ENCODE data around the gene WDFY2.
"Not testable (repeated sequence)": the region's sequence is repeated elsewhere in the genome, so short reads cannot be mapped to it uniquely, and the experiment has no call there.

WDFY2 gene

DNA sequence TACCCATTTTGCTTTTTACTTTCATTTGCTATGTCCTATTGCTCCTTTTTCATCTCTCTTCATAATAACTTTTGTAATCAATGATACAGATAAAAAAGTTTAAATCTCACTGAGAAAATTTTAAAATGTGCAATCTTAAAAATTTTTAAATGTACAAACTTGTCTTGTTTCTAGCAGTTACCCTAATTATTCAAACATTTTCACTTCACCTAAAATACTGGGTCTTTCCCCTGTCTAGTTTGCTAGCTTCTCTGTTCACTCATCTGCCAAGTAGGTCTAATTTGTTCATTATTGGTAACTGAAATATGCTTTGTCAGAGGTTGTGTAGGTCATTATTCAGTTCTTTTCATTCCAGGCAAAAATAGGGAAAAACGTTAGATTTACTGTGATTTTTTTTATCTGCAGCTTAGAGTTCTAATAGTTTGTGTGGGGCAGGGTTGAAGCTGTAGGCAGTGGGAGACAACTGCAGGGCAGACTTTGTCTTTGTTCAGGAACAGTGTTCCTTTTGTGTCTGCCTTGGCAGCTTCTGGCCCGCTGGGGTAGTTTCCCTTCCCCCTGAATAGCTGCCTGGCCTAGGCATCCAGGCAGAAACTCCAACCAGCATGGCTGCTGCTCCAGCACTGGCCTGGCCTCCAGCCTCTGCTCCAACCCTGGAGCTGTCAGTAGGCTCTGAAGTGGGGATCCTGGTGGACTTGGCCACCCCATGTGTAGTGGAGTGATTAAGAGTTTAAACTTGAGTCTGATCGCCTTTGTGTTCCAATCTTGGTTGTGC, 48.5 kb downstream of the WDFY2 start:
- no peak for DNase-seq (ENCODE audit: low read depth)

- no peak for DNase-seq (ENCODE audit: low read depth)
These were observed 51.0 kb downstream of the WDFY2 start for GRCh38 chr13:51635137-51635878.

DNA sequence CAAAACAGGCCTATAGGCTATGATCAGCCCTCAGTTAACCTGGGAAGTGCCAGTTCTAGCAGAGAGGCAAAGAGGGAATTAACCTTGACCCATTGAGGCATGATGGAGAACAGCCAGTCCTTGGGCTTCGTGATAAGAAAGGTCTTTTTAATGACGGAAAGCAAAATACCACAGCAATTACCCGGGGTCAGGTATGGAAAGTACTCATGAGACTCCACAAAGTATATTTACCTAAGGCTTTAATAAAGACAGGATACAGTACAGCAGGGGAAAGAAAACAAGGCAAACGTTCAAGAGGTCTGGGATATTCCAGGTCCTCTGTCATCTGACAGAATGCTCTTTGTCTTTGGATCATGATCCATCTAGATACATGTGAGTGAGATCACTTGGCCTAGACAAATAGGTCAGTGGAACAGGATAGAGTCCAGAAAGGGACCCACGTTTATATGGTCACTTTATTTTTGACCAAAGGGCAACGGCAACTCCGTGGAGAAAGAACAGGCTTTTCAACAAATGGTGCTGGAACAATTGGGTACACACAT, 52.2 kb downstream of the WDFY2 start:
- no peak for DNase-seq (ENCODE audit: low read depth)

- DNase-seq (ENCODE audit: low read depth): no peak
These were observed 53.6 kb downstream of the WDFY2 start for GRCh38 chr13:51637852-51638215.

DNA sequence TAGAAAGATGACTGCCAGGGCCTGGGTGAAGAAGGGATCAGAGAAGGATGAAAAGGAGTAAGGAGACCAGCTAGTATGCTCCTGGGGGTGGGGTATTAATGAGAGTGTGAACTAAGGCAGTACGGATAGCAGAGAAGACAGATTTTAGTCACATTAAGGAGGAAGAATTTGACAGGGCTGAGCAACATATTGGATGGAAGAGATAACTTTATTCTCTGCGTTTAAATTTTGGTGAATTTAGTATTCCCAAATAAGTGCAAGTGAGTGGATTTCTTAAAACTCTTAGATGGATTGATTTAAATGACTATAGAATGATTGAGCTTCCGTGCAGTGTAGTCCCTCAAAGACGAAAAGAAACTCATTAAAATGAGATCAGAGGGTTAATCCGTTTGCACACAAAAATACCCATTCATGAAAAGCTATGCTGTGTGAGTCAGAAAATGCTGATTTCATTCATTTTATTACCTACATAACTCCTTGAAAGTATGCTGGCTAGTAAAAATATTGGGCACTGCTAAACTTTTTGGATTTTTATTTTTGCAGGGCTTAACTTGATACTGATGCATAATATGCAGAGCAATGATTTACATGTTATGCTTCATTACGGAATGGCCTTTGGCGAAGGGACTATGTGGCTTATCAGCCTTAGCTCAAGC, 54.1 kb downstream of the WDFY2 start:
- DNase-seq (ENCODE audit: low read depth): no peak

DNA sequence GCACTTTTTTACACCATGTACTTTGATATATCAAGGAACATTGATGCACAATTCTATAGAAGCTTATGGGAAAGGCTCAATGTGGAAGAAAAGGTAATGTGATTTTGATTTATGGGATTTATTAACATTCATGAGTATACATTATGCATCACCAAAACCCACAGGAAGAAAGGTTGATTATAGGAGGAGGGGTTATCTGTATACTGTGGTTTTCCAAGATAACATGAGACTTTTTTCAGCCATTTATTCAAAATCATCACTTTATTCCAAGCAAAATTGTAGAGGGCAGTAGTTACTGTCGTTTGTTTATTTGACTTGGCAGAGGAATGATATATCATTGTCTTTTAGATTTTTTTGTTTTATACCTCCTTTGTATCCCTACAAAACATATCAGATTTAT, 54.9 kb downstream of the WDFY2 start:
- DNase-seq (ENCODE audit: low read depth): no peak

DNA sequence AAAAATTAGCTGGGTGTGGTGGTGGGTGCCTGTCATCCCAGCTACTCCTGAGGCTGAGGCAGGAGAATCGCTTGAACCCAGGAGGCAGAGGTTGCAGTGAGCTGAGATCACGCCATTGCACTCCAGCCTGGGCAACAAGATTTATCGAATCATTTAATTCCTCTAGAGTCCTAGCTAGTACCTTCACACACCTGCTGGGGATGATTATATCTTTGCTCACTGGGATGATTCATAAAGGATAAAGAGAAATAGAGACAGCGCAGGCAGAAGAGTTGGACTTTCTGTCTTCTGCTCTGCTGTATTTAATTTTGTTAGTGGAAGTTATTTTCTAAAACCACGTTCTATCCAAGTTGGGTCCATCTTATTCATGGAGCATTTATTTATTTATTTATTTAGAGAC, 56.4 kb downstream of the WDFY2 start:
- DNase-seq (ENCODE audit: low read depth): not testable (repeated sequence)

DNA sequence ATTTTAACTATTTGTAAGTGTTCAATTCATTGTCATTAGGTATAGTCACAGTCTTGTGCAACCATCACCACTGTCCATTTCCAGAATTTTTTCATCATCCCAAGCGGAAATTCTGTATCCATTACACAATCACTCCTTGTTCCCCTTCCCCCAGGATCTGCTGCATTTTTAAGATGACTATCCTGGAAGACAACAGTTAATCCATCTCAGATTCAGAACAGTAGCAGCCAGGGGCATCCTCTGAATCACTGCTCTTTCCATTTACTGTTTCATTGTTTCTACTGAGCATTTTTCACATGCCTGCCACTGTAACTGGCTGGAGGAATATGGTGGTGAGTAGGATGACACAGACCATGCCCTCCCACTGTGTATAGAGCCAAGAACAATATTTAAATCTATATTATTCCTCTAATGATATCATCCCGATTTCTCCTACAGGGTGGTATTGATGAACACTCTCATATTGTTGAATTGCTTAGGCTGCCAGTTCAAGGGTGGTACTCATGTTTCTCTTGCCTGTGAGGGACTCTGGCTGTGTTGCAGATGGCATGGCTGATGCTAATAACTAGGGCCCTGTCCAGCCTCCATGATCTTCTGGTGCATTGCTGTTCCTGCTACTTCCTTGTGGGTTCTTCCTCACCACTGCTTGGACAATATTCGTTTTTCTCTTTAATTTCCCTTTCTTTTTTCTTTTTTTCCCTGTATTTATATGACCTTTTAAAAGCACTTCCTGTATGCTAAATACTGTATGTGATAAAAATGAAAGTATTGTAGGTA, 59.0 kb downstream of the WDFY2 start:
- DNase-seq (ENCODE audit: low read depth): peak; percentile 77

GRCh38 chr13:51643882-51644281, 59.6 kb downstream of the WDFY2 start:
- DNase-seq (ENCODE audit: low read depth): peak; percentile 62

- no peak for DNase-seq (ENCODE audit: low read depth)
These were observed 60.4 kb downstream of the WDFY2 start for GRCh38 chr13:51644654-51645053.

GRCh38 chr13:51645154-51645650, 60.9 kb downstream of the WDFY2 start:
- no peak for DNase-seq (ENCODE audit: low read depth)

GRCh38 chr13:51645761-51646670, 61.8 kb downstream of the WDFY2 start:
- DNase-seq (ENCODE audit: low read depth): no peak

- no peak for DNase-seq (ENCODE audit: low read depth)
These were observed 62.8 kb downstream of the WDFY2 start for GRCh38 chr13:51647067-51647466.

DNA sequence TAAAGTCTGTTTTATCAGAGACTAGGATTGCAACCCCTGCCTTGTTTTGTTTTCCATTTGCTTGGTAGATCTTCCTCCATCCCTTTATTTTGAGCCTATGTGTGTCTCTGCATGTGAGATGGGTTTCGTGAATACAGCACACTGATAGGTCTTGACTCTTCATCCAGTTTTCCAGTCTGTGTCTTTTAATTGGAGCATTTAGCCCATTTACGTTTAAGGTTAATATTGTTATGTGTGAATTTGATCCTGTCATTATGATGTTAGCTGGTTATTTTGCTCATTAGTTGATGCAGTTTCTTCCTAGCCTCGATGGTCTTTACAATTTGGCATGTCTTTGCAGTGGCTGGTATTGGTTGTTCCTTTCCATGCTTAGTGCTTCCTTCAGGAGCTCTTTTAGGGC, 67.9 kb downstream of the WDFY2 start:
- DNase-seq (ENCODE audit: low read depth): not testable (repeated sequence)

GRCh38 chr13:51659276-51660127, 75.2 kb downstream of the WDFY2 start:
- no peak for DNase-seq (ENCODE audit: low read depth)

DNA sequence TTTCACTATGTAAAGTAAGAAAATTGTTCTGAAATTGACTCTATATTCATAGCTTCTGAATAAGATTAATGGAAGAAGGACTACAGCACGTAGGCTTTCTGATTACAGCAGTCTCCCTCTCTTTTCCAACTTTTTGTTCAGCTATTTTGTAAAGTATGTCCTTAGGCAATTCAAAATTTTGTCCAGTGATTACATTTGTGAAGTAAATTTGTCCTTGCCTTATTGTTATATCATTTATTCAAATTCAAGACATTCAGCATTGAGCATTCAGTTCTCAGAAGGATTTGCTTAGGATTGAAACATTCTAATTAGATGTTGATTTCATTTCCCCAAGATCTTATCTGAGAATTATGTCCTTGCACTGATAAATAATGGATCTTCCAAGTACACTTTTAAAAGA, 76.6 kb downstream of the WDFY2 start:
- no peak for DNase-seq (ENCODE audit: low read depth)

GRCh38 chr13:51663973-51664957, 80.0 kb downstream of the WDFY2 start:
- no peak for DNase-seq (ENCODE audit: low read depth)

DNA sequence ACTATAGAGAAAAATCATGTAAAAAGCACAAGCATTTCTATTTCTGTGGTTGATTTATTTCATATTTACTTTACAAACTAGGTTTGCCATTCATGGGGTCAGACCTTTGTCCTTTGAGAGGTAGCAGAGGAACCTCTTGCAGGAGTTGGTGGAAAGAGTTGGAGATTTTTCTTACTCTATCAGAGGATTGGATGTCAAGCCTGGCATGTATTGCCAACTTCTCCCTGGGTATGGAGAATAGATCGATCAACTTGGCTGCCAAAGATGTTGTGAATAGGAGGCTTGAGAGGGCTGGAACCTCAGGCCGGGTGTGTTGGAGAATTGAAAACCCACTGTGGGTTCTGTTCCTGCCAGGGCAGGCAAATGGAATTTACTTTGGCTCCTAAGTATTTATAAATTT, 81.2 kb downstream of the WDFY2 start:
- DNase-seq (ENCODE audit: low read depth): no peak

DNA sequence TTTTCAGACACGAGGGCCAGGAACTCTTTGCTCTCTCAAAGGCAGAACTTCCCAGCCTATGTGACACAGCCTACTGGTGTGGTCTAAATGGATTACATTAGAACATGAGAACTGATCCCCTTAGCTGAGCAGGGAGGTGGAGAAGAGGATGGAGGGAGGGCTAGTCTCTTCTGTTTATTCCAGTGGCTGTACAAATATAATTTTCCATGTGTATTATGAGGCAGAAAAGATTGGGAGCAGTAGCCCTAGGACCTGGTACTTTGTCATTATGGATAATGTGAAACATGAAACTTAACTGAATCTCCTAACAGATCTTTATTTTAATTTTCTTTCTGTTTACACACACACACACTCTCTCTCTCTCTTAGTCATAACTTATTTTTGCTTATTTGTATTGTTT, 82.1 kb downstream of the WDFY2 start:
- no peak for DNase-seq (ENCODE audit: low read depth)

Measured in HS-27A (cell line).